GOT3 (cell line): Measurements from ENCODE around the gene POM121C.
A peak's percentile ranks its signal among the peaks of the same experiment; 100 is the strongest.
"Not testable (repeated sequence)": the region's sequence is repeated elsewhere in the genome, so short reads cannot be mapped to it uniquely, and the experiment has no call there.

Experiments used
- DNase-seq: peaks from one replicate; lab custom pipeline; 2025; ENCODE audit warnings: mixed read lengths; lab: John Stamatoyannopoulos, UW

The POM121C gene

GRCh38 chr7:75485979-75486643 is at the start of gene POM121C:
Gene POM121C (minus strand): TSS chr7:75486299. CDS start chr7:75441496, 44,803 bp downstream.
- DNase-seq: peak; percentile 62

- DNase-seq: no peak
These were observed 48.7 kb upstream of the POM121C start for GRCh38 chr7:75534727-75535307.

DNA sequence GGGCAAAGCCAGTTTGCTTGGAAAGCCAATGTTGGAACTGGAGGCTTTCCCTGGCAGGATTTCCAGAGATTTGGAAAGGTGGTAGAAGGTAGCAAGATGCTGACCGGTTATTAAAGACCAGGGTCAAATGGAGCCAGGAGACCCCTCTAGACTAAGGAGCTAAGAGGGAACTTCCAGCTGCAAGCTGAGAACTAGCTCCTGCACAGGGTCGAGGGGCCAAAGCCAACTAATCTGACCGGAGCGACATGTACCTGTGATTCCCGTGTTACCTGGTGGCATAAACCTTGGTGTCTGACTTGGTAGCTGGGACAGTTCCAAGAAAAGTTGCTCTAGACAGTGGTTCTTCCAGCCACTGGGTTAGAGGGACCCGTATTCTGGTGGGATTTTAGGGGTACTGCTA is 47.8 kb upstream of the POM121C start:
- DNase-seq: no peak

DNA sequence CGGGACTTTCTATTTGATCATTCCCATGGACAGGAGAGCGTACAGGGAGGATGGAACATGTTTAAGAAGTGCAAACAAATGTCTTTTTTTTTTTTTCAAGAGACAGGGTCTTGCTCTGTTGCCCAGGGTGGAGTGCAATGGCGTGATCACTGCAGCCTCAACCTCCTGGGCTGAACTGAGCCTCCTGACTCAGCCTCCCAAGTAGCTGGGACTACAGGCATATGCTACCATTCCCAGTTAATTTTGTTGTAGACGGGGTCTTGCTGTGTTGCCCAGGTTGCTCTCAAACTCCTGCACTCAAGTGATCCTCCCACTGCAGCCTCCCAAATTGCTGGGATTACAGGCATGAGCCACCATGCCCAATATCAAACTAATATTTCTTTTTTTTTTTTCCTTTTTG is 46.5 kb upstream of the POM121C start:
- DNase-seq: no peak

DNA sequence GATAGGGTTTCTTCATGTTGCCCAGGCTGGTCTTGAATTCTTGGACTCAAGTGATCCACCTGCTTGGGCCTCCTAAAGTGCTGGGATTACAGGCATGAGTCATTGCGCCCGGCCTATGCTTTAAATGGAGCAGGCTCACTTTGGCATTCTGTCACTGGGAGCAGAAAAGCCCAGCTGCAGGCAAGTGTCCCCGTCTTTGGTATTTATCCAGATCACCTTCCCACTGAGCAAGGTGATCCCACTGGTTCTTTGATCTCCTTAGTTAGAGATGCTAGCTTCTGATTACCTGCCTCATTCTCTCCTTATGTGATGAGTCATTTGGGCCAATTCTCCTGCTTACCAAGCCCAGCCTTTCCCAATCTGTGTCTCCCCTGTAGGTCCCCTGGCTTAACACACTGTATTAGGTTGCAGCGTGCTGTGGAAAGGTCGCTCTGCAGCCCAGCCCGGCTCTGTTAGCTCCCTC is 45.3 kb upstream of the POM121C start:
- no peak for DNase-seq

GRCh38 chr7:75527224-75527722 is 41.2 kb upstream of the POM121C start:
- DNase-seq: not testable (repeated sequence)

DNA sequence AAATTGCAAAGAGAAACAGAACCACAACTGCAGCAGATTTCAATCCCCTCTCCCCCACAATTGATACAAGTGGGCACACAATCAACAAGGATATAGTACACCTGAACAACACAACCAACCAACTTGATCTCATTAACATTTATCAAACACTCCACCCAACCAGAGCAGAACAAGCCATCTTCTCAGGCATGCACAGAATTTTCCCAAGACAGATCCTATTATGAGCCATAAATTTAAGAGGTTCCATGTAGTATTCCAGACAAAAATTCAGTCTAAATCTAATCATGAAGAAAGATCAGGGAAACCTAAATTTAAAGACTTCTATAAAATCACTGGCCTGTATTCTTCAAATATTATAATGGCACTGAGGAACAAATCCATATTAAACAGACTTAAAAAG is 35.6 kb upstream of the POM121C start:
- DNase-seq: not testable (repeated sequence)

- not testable (repeated sequence) for DNase-seq
These were observed 32.7 kb upstream of the POM121C start for GRCh38 chr7:75518842-75519241.

GRCh38 chr7:75509033-75509432 is 22.9 kb upstream of the POM121C start:
- DNase-seq: not testable (repeated sequence)

GRCh38 chr7:75492020-75492419 is 5.9 kb upstream of the POM121C start, which contains the start of gene SPDYE5:
Gene SPDYE5 (plus strand): TSS chr7:75492320. CDS start chr7:75494048, 1,728 bp downstream.
- not testable (repeated sequence) for DNase-seq

- DNase-seq: not testable (repeated sequence)
These were observed 632 bp downstream of the POM121C start for GRCh38 chr7:75485355-75485978.

DNA sequence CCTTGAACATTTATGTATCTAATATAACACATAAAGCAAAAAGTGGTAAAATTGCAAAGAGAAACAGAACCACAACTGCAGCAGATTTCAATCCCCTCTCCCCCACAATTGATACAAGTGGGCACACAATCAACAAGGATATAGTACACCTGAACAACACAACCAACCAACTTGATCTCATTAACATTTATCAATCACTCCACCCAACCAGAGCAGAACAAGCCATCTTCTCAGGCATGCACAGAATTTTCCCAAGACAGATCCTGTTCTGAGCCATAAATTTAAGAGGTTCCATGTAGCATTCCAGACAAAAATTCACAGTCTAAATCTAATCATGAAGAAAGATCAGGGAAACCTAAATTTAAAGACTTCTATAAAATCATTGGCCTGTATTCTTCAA is 5.8 kb downstream of the POM121C start:
- DNase-seq: not testable (repeated sequence)

- not testable (repeated sequence) for DNase-seq
These were observed 8.6 kb downstream of the POM121C start for GRCh38 chr7:75477457-75477856.

DNA sequence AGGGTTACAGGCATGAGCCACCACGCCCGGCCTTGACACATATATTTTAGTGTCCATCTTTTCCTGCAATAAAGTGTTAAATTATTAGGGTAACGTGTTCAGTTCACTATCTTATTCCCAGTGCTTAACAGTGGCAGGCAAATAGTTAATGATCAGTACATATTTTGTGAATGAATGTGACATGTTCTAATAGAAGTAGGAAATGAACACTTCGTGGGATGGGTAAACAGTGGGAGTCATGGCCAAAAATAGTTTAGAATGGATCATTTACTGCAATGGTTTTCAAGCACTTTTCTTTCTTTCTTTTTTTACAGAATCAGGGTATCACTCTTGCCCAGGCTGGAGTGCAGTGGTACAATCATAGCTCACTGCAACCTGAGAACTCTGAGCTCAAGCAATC is 15.9 kb downstream of the POM121C start:
- DNase-seq: not testable (repeated sequence)

GRCh38 chr7:75460541-75460940 is 25.6 kb downstream of the POM121C start:
- DNase-seq: not testable (repeated sequence)

- not testable (repeated sequence) for DNase-seq
These were observed 28.1 kb downstream of the POM121C start for GRCh38 chr7:75458034-75458433.

- not testable (repeated sequence) for DNase-seq
These were observed 29.7 kb downstream of the POM121C start for GRCh38 chr7:75456403-75456802.

- DNase-seq: not testable (repeated sequence)
These were observed 33.6 kb downstream of the POM121C start for GRCh38 chr7:75452494-75452955.

DNA sequence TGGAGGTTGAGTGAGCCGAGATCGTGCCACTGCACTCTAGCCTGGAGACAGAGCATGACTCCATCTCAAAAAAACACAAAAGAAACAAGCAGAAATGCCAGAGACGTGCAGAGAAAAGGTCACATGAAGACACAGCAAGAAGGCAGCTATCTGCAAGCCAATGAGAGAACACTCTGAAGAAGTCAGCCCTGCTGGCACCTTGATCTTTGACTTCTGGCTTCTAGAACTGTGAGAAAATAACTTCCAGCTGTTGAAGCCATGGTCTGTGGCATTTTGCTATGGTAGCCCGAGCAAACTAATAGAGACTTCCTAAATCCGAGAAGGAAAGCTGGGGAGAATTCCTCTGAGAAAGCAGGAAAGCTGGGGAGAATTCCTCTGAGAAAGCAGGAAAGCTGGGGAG is 36.2 kb downstream of the POM121C start:
- DNase-seq: not testable (repeated sequence)

- not testable (repeated sequence) for DNase-seq
These were observed 43.5 kb downstream of the POM121C start for GRCh38 chr7:75442465-75443111.

- not testable (repeated sequence) for DNase-seq
These were observed 44.0 kb downstream of the POM121C start for GRCh38 chr7:75442101-75442464.

- not testable (repeated sequence) for DNase-seq
These were observed 47.1 kb downstream of the POM121C start for GRCh38 chr7:75439000-75439399.
